ENCODE results near the gene OR10J4.

GRCh38 chr1:159430985-159431384, 1.0 kb upstream of the OR10J4 start:
- TF ChIP-seq POLR2AphosphoS5 (IDR thresholded peaks at IDR 0.05; ENCODE audit: low read depth, low read length), result no peak
- TF ChIP-seq POLR2A (IDR thresholded peaks at IDR 0.05; ENCODE audit: low read depth, low read length), result no peak
